Measurements from ENCODE around the gene ZKSCAN4.

DNA sequence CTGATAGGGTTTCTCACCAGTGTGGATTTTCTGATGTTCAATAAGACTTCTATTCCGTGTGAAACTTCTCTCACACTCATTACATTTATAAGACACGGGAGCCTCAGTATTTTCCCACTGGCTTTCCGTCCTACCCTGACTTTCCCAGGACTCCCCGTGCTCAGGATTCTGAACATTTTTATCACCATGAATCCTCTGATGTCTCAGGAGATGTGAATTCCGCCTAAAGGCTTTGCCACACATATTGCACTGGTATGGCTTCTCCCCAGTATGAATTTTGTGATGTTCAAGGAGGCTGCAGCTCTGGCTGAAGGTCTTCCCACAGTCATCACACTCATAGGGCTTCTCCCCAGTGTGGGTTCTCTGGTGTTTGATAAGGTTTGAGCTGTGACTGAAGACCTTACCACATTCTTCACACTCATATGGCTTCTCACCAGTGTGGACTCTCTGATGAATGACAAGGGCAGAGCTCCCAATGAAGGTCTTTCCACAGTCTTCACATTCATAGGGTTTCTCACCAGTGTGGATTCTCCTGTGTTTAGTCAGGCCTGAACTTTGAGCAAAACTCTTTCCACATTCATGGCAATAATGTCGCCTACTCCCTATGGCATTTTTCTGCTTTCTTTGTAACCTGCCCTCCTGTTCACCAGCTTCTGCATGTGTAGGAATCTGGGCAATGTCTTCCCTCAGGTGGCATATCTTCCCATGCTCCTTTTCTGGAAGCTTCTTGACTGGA, 6.7 kb downstream of the ZKSCAN4 start:
- TF ChIP-seq ZBTB7A (IDR thresholded peaks at IDR 0.05; ENCODE audit: low read depth) (no peak), TAF1 (IDR thresholded peaks at IDR 0.05; ENCODE audit: low read depth) (no peak)
